Natural killer cell (primary cell): Measurements from ENCODE around the gene IFNL4. TPM values are rescaled to one million over a fixed set of nuclear protein-coding genes. Genes with fewer than 3 reads are reported as not detected.

Experiments
- ATAC-seq, 3 donors: fragments of 150-1000 bp in 2 of 3; fragments of 200-7000 bp in 1 of 3; cut with Tn5 transposase; 1 replicate in 1 of 3; 2 replicates in 2 of 3; pipeline ENCODE4 v1.10.0; 2021; ENCODE audit warnings: mild to moderate bottlenecking in 2 of 3, moderate library complexity in 2 of 3
- DNase-seq, 2 donors: peaks; one replicate each; pipeline versions ENCODE4 v3.0.0 to v3.0.0-alpha.2; 2013 to 2021; ENCODE audit warnings: mixed read lengths in 1 of 2
- H3K27ac ChIP-seq: one replicate; pipeline ENCODE4 v1.5.1; 2013; ENCODE audit warnings: mild to moderate bottlenecking, low read length
- H3K27me3 ChIP-seq: one replicate; pipeline ENCODE4 v1.6.1; 2013; ENCODE audit warnings: low read length; ENCODE audit not compliant: control insufficient read depth, insufficient read depth
- H3K36me3 ChIP-seq: one replicate; pipeline ENCODE4 v1.6.1; 2013; ENCODE audit warnings: low read length; ENCODE audit not compliant: control insufficient read depth, insufficient read depth
- H3K4me1 ChIP-seq: one replicate; pipeline ENCODE4 v1.6.1; 2013; ENCODE audit warnings: low read length; ENCODE audit not compliant: control insufficient read depth, insufficient read depth
- H3K4me3 ChIP-seq: one replicate; pipeline ENCODE4 v1.5.1; 2013; ENCODE audit warnings: low read length
- H3K9me3 ChIP-seq: one replicate; pipeline ENCODE4 v1.6.1; 2013; ENCODE audit warnings: low read length; ENCODE audit not compliant: control insufficient read depth, insufficient read depth
- H3K27ac Mint-ChIP-seq, 2 donors: one replicate each; pipeline ENCODE4 v1.8.0; 2022; ENCODE audit warnings: mild to moderate bottlenecking in 2 of 2, mixed read lengths in 2 of 2, moderate library complexity in 1 of 2
- H3K27me3 Mint-ChIP-seq, 2 donors: one replicate each; pipeline ENCODE4 v1.8.0; 2022; ENCODE audit warnings: low read depth in 2 of 2, mixed read lengths in 2 of 2
- H3K36me3 Mint-ChIP-seq: one replicate; pipeline ENCODE4 v1.8.0; 2022; ENCODE audit warnings: mixed read lengths
- H3K4me1 Mint-ChIP-seq, 2 donors: one replicate each; pipeline ENCODE4 v1.8.0; 2022; ENCODE audit warnings: mixed read lengths in 2 of 2
- H3K4me3 Mint-ChIP-seq: one replicate; pipeline ENCODE4 v1.8.0; 2022; ENCODE audit warnings: mild to moderate bottlenecking, moderate library complexity, mixed read lengths
- H3K9me3 Mint-ChIP-seq, 2 donors: one replicate each; pipeline ENCODE4 v1.8.0; 2022; ENCODE audit warnings: mixed read lengths in 2 of 2
- CTCF ChIP-seq: fragments of 200-600 bp; IDR thresholded peaks from one replicate; pipeline ENCODE4 v1.8.0; 2022; ENCODE audit warnings: antibody characterized with exemption
- WGBS: methylation state at CpG from one replicate; pipeline ENCODE4 v1.1.7; 2013; ENCODE audit warnings: missing lambda C conversion rate; ENCODE audit not compliant: insufficient coverage; 5-methylcytosine and 5-hydroxymethylcytosine counted together
- intact Hi-C: fragments of 100-400 bp; cut with micrococcal nuclease; formaldehyde crosslinking; loops from one replicate; pipeline ENCODE4 v1.14.2; 2022
- total RNA-seq, 4 donors: library from RNA; stranded (reverse); fragments of 120-200 nt in 1 of 4; gene quantifications; one replicate each; pipeline versions ENCODE4 v1.2.3 to v1.2.4, GENCODE V29; 2013 to 2022

Gene IFNL4
- total RNA-seq, 3 donors from 2014 or later (not counting 1 experiment from before 2014, with no cell fraction given) = not detected

- intact Hi-C loops = no loop called here
- TF ChIP-seq CTCF = no peak
- peaks cover 20% of the 10 kb centered on the region for H3K4me1 ChIP-seq
- peaks cover 33 to 40% of the 10 kb centered on the region in 2 donors for H3K27me3 Mint-ChIP-seq
- H3K4me3 ChIP-seq = no peak within 1 kb of the TSS
- no peaks in the 10 kb centered on the region for H3K9me3 ChIP-seq
- H3K4me3 Mint-ChIP-seq = peak within 1 kb of the TSS; percentile 55
- peaks cover 33% of the 10 kb centered on the region for H3K27me3 ChIP-seq
- no peaks in the 10 kb centered on the region for H3K36me3 Mint-ChIP-seq
- peak in 2 of 3 donors; percentile 18 to 52 for ATAC-seq
- no peak within 1 kb of the TSS for H3K27ac Mint-ChIP-seq
- WGBS = 3% methylated on average over 50 of the region's 51 CpGs
- H3K4me1 Mint-ChIP-seq = peaks cover 6 to 21% of the 10 kb centered on the region in 2 donors
- no peaks in the 10 kb centered on the region for H3K36me3 ChIP-seq
- H3K27ac ChIP-seq = no peak within 1 kb of the TSS
- no peaks in the 10 kb centered on the region for H3K9me3 Mint-ChIP-seq
- DNase-seq = no peak
Measured at GRCh38 chr19:39196860-39197562, 51.6 kb downstream of the IFNL4 start, which contains the start of gene NCCRP1. NCCRP1 (plus strand) TSS chr19:39196964; CDS start chr19:39196983, 19 bp downstream.

- no peak overlapping the region for H3K4me3 Mint-ChIP-seq
- 21% methylated on average over 7 of the region's 7 CpGs for WGBS
- Histone ChIP-seq H3K4me1 (peaks cover 20% of the 10 kb centered on the region), H3K36me3 (no peaks in the 10 kb centered on the region), H3K27ac (no peak overlapping the region), H3K4me3 (no peak overlapping the region), H3K27me3 (peaks cover 27% of the 10 kb centered on the region), H3K9me3 (no peaks in the 10 kb centered on the region)
- no peak for ATAC-seq
- peaks cover 27 to 33% of the 10 kb centered on the region in 2 donors for H3K27me3 Mint-ChIP-seq
- no peaks in the 10 kb centered on the region for H3K9me3 Mint-ChIP-seq
- intact Hi-C loops = no loop called here
- H3K4me1 Mint-ChIP-seq = peaks cover 6 to 21% of the 10 kb centered on the region in 2 donors
- no peaks in the 10 kb centered on the region for H3K36me3 Mint-ChIP-seq
- H3K27ac Mint-ChIP-seq = no peak overlapping the region
- TF ChIP-seq CTCF = no peak
- no peak for DNase-seq
Measured at GRCh38 chr19:39196320-39196719, 52.3 kb downstream of the IFNL4 start.

Other genes starting within 250 kb of the IFNL4 start
- under 1 TPM in 2 of 3 donors, not detected in 1; 0.23 to 0.38 TPM for gene FBXO27, start 216.3 kb downstream of the IFNL4 start, total RNA-seq
- not detected for gene ACP7, start 164.5 kb downstream of the IFNL4 start, total RNA-seq
- gene PAK4, start 123.1 kb downstream of the IFNL4 start, total RNA-seq = 10 to 100 TPM in 2 of 3 donors, 1 to 10 TPM in 1; 6.7 to 13.4 (median 11.8) TPM
- gene NCCRP1, start 51.9 kb downstream of the IFNL4 start, total RNA-seq = not detected
- gene SYCN, start 44.6 kb downstream of the IFNL4 start, total RNA-seq = not detected
- not detected for gene IFNL3, start 3.9 kb downstream of the IFNL4 start, total RNA-seq
- not detected for gene IFNL2, start 19.5 kb upstream of the IFNL4 start, total RNA-seq
- gene IFNL1, start 47.6 kb upstream of the IFNL4 start, total RNA-seq = 1 to 10 TPM in 1 of 3 donors, under 1 TPM in 1, not detected in 1; 0.33 to 1.4 TPM
- 10 to 100 TPM in 1 of 3 donors, 1 to 10 TPM in 2; 5.9 to 12.5 (median 6.9) TPM for gene LRFN1, start 72.0 kb upstream of the IFNL4 start, total RNA-seq
- 100 to 1,000 TPM; 315 to 331 (median 329) TPM for gene GMFG, start 87.2 kb upstream of the IFNL4 start, total RNA-seq
- gene SAMD4B, start 93.6 kb upstream of the IFNL4 start, total RNA-seq = 10 to 100 TPM; 67.8 to 80.8 (median 78.9) TPM
- gene PAF1, start 142.2 kb upstream of the IFNL4 start, total RNA-seq = 10 to 100 TPM; 54.3 to 80.9 (median 68.3) TPM
- gene MED29, start 142.5 kb upstream of the IFNL4 start, total RNA-seq = 10 to 100 TPM; 37.5 to 49.1 (median 45.9) TPM
- 1,000 to 10,000 TPM; 1,232 to 2,074 (median 1,769) TPM for gene ZFP36, start 158.0 kb upstream of the IFNL4 start, total RNA-seq
- gene PLEKHG2, start 163.8 kb upstream of the IFNL4 start, total RNA-seq = 100 to 1,000 TPM in 1 of 3 donors, 10 to 100 TPM in 2; 70.2 to 129 (median 80.7) TPM
- 1,000 to 10,000 TPM; 1,227 to 1,543 (median 1,399) TPM for gene RPS16, start 187.1 kb upstream of the IFNL4 start, total RNA-seq
- gene SUPT5H, start 196.7 kb upstream of the IFNL4 start, total RNA-seq = 100 to 1,000 TPM; 228 to 256 (median 230) TPM
- gene TIMM50, start 232.0 kb upstream of the IFNL4 start, total RNA-seq = 10 to 100 TPM; 50.1 to 67.2 (median 60.8) TPM